H54 (cell line): ENCODE data around the gene LRRFIP2.
A peak's percentile ranks its signal among the peaks of the same experiment; 100 is the strongest.
"Not testable (repeated sequence)": the region's sequence is repeated elsewhere in the genome, so short reads cannot be mapped to it uniquely, and the experiment has no call there.

Source experiments
- DNase-seq: peaks from one replicate; pipeline ENCODE4 v3.0.0; 2011; ENCODE audit warnings: low spot score, mixed read lengths; ENCODE audit not compliant: insufficient read length
- FAIRE-seq: peaks from 3 replicates; lab custom pipeline; 2011; peaks lifted over from hg19 to GRCh38; lab: Jason Lieb, UNC
- POLR2A ChIP-seq: IDR thresholded peaks from 2 replicates; pipeline ENCODE4 v1.6.1; 2011; ENCODE audit warnings: low read depth, mild to moderate bottlenecking, low read length

Gene LRRFIP2

GRCh38 chr3:37170060-37170459 lies 4.3 kb downstream of the LRRFIP2 start:
- DNase-seq (no peak), FAIRE-seq (peak; percentile 11)
- no peak for TF ChIP-seq POLR2A

- FAIRE-seq: no peak
- no peak for DNase-seq
- TF ChIP-seq POLR2A: no peak
Measured at GRCh38 chr3:37168896-37169295, 5.5 kb downstream of the LRRFIP2 start.

GRCh38 chr3:37163262-37164015 lies 10.9 kb downstream of the LRRFIP2 start:
- TF ChIP-seq POLR2A: no peak
- DNase-seq (no peak), FAIRE-seq (no peak)

DNA sequence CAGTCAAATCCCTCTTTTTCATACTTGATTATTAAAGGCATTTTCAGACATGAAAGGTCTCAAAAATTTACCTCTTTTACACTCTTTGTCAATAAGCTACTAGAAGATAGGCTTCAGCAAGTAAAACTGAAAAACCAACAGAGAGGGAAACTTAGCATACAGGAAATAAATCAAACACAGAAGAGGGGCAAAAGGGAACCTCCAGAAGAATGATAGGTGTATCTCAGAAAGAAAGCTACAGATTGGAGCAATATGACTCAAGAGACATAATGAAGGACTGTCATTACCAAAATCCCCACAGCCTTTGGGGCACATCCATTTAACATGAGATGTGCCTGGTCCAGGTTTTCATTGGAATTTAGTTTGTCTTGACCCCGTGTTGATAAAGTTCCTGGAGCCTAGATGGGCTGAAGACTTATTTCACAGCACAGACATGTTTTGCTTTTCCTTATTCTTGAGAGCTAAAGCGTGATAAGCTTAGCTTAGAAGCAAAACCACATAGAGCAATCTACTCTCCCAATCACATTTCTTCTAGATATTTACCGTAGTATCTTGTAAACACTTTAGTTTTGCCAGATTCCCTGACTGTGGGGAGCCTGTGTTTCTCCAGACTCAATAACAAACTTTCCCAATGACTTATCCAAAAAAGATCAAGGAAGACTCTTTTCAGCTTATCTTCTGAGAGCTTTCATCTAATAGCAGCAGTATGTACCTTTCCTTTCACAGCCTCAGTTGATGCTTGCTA lies 11.7 kb downstream of the LRRFIP2 start:
- DNase-seq (no peak), FAIRE-seq (peak; percentile 73)
- no peak for TF ChIP-seq POLR2A

GRCh38 chr3:37161351-37161750 lies 13.0 kb downstream of the LRRFIP2 start:
- FAIRE-seq (no peak), DNase-seq (no peak)
- no peak for TF ChIP-seq POLR2A

DNA sequence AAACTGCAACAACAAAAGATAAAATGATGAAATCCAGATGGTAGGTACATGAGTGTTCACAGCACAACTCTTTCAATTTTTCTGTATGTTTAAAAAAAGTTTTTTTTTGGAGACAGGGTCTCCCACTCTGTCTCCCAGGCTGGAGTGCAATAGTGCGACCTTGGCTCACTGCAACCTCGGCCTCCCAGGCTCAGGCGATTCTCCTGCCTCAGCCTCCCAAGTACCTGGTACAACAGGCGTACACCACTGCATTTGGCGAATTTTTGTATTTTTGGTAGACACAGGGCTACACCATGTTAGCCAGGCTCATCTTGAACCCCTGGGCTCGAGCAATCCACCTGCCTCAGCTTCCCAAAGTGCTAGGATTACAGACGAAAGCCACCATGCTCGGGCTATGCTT lies 18.6 kb downstream of the LRRFIP2 start:
- no peak for FAIRE-seq
- TF ChIP-seq POLR2A: no peak
- no peak for DNase-seq

DNA sequence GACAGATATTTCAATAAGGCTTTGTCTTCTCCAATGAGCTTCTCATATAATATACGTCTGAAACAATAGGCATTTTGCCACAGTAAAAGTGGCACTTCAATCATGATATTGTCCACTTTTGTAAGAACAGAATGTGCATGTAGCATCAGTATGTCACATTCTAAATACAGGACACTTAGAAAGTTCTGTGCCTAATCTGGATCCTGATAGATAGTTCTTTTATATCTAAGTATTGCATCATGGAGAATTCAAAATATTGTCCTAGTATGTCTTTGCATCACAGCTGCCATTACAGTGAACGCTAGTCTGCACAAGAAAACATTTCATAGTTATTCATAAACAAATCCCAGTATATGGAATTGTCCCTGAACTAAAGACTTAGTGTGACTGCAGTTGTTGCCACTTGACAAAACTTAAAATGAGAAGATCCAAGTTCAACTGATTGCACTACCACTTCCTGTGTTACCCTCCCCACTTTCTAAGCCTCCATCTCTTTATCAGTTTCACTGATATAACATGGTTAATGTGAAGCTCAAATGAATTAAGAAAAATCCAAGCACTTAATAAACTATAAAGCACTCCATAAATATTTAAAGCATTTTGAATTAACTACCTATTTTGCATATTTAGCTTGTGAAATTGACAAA lies 19.6 kb downstream of the LRRFIP2 start:
- FAIRE-seq: peak; percentile 11
- DNase-seq: no peak
- TF ChIP-seq POLR2A: no peak

GRCh38 chr3:37150621-37151020 lies 23.8 kb downstream of the LRRFIP2 start:
- FAIRE-seq (no peak), DNase-seq (no peak)
- no peak for TF ChIP-seq POLR2A

GRCh38 chr3:37149257-37149656 lies 25.1 kb downstream of the LRRFIP2 start:
- FAIRE-seq: no peak
- TF ChIP-seq POLR2A: no peak
- no peak for DNase-seq

DNA sequence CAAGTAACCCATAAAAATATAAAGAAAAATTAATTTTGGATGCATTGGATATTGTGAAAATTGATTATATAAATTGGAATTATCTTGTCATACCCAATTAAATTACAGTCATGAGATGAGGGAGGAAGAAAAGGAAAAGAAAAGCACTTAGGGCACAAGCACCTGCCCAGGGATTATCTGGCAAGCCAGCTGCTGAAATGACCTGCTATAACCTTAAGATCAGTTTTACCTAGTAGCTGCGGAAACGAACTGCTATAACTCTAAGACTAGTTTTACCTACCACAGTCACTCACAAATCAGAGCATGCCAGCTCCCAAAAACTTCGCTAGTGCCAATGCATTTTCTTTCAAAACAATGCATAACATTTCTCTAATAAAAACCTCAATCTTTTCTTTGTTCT lies 26.2 kb downstream of the LRRFIP2 start:
- TF ChIP-seq POLR2A: no peak
- no peak for FAIRE-seq
- no peak for DNase-seq

GRCh38 chr3:37147666-37148065 lies 26.7 kb downstream of the LRRFIP2 start:
- FAIRE-seq: no peak
- no peak for TF ChIP-seq POLR2A
- DNase-seq: no peak

- FAIRE-seq, DNase-seq: not testable (repeated sequence)
Measured at GRCh38 chr3:37146927-37147326, 27.5 kb downstream of the LRRFIP2 start.

- FAIRE-seq: peak; percentile 36
- DNase-seq: no peak
- TF ChIP-seq POLR2A: no peak
Measured at GRCh38 chr3:37145611-37146010, 28.8 kb downstream of the LRRFIP2 start.

DNA sequence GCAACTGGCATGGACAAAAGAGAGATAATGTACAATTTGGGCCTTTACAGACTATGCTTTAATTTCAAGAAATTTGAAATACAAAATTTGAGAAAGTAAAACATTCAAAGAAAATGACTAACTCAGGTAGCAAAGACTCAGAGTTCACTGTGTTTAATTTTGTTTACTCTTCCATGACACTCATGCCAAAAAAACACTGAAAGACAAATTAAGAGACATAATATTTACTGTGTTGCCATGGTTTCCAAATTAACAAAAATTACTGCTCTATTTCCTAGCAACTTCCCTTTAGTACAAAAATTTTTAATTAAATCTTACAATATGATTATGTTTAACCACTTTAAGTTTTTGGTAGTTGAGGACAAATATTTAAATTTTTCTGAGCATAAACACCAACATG lies 29.6 kb downstream of the LRRFIP2 start:
- DNase-seq (no peak), FAIRE-seq (no peak)
- no peak for TF ChIP-seq POLR2A

GRCh38 chr3:37143821-37144220 lies 30.6 kb downstream of the LRRFIP2 start:
- FAIRE-seq (no peak), DNase-seq (no peak)
- no peak for TF ChIP-seq POLR2A
